Lower lobe of right lung (tissue), 2 donors: ENCODE measurements around the gene OR14A16. TPM values are rescaled to one million over a fixed set of nuclear protein-coding genes. Genes with fewer than 3 reads are reported as not detected.

Experiments used
- ATAC-seq, 2 donors: fragments of 200-7000 bp; cut with Tn5 transposase; one replicate each; pipeline ENCODE4 v1.9.1; 2020 to 2022; ENCODE audit warnings: mild to moderate bottlenecking in 2 of 2, moderate library complexity in 2 of 2
- DNase-seq: peaks from one replicate; pipeline ENCODE4 v3.0.0-alpha.2; 2020
- H3K27ac ChIP-seq: fragments of 200-600 bp; one replicate; pipeline ENCODE4 v1.8.0; 2022
- H3K27me3 ChIP-seq: fragments of 200-600 bp; one replicate; pipeline ENCODE4 v1.8.0; 2022; ENCODE audit warnings: low read depth
- H3K36me3 ChIP-seq: fragments of 200-600 bp; one replicate; pipeline ENCODE4 v1.8.0; 2022; ENCODE audit warnings: mild to moderate bottlenecking
- H3K4me1 ChIP-seq: fragments of 200-600 bp; one replicate; pipeline ENCODE4 v1.8.0; 2022
- H3K4me3 ChIP-seq: fragments of 200-600 bp; one replicate; pipeline ENCODE4 v1.8.0; 2022; ENCODE audit warnings: mild to moderate bottlenecking
- H3K9me3 ChIP-seq: fragments of 200-600 bp; one replicate; pipeline ENCODE4 v1.8.0; 2022
- intact Hi-C: fragments of 100-400 bp; cut with DNase I; formaldehyde crosslinking; loops from one replicate; pipeline ENCODE4 v1.11.0; 2022
- long read RNA-seq: library from polyadenylated mRNA; unstranded; transcript quantifications from one replicate; pipeline ENCODE4 v2.0.0, GENCODE V29; 2021
- total RNA-seq: library from RNA; stranded (reverse); fragmentation: NEBNext Ultra II Directional; extraction: Animal tissue kit (Norgen Biotek cat#: 25700); gene quantifications from one replicate; pipeline ENCODE4 v1.2.1, GENCODE V29; 2021
- TF ChIP-seq, protein P1 (sequence below): fragments of 200-600 bp; IDR thresholded peaks from one replicate; pipeline ENCODE4 v1.8.0; 2022; ENCODE audit warnings: antibody characterized with exemption, mild to moderate bottlenecking
- donor health status: DM: no; HTN: yes; CAD: no; lungs with severe emphysema.

OR14A16 gene, protein sequence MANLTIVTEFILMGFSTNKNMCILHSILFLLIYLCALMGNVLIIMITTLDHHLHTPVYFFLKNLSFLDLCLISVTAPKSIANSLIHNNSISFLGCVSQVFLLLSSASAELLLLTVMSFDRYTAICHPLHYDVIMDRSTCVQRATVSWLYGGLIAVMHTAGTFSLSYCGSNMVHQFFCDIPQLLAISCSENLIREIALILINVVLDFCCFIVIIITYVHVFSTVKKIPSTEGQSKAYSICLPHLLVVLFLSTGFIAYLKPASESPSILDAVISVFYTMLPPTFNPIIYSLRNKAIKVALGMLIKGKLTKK
- total RNA-seq = not detected
- long read RNA-seq = 0 reads

DNA sequence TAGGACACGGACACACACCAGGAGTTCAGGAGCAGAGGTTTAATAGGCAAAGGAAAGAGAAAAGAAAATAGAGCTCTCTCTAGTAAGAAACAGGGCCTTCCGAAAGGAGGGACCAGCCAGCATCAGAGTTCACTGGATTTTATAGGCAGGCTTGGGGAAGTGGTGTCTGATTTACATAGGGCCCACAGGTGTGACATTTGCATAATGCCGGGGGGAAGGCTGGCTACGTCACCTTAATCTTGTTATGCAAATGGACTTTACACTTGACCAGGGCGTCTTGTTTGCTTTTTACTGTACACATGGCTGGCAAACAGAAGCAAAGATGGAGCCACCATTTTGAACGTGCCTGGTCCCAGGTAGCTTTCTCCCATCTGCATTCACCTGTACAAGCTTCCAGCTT is at the start of gene OR14A16:
OR14A16 (minus strand) TSS at position 97 of the 400 bp plus-strand sequence. CDS start 8,390 bp downstream, outside the sequence.
- intact Hi-C loops = no loop called here
- Histone ChIP-seq H3K27me3 (no peaks in the 10 kb centered on the region), H3K9me3 (no peaks in the 10 kb centered on the region), H3K36me3 (no peaks in the 10 kb centered on the region), H3K27ac (no peak within 1 kb of the TSS), H3K4me3 (no peak within 1 kb of the TSS), H3K4me1 (no peaks in the 10 kb centered on the region)
- TF ChIP-seq, protein P1, sequence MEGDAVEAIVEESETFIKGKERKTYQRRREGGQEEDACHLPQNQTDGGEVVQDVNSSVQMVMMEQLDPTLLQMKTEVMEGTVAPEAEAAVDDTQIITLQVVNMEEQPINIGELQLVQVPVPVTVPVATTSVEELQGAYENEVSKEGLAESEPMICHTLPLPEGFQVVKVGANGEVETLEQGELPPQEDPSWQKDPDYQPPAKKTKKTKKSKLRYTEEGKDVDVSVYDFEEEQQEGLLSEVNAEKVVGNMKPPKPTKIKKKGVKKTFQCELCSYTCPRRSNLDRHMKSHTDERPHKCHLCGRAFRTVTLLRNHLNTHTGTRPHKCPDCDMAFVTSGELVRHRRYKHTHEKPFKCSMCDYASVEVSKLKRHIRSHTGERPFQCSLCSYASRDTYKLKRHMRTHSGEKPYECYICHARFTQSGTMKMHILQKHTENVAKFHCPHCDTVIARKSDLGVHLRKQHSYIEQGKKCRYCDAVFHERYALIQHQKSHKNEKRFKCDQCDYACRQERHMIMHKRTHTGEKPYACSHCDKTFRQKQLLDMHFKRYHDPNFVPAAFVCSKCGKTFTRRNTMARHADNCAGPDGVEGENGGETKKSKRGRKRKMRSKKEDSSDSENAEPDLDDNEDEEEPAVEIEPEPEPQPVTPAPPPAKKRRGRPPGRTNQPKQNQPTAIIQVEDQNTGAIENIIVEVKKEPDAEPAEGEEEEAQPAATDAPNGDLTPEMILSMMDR = no peak
- ATAC-seq = no peak
- DNase-seq = no peak

DNA sequence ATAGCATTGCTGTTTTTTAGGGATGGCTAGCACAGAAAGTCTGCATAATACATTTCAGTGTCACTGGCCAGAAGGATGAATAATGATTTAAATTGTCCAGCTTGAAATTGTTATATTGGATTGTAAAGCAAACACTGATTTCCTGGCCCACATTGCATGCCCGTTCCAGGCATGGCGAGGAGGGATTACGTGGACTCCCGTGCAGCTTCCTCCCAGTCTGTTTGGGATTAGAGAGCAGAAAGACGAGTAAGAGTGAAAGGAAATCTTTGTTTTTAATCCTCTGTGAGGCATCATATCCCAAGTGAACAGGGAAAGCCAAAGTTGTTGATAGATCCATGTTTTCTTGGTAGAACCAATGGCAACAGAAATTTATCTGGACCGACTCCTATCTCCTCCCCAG is 41.5 kb upstream of the OR14A16 start:
- H3K27me3 ChIP-seq = no peaks in the 10 kb centered on the region
- H3K4me1 ChIP-seq = no peaks in the 10 kb centered on the region
- DNase-seq (no peak), ATAC-seq (no peak)
- intact Hi-C loops = no loop called here
- TF ChIP-seq, protein P1 = no peak
- H3K36me3 ChIP-seq = no peaks in the 10 kb centered on the region
- no peak overlapping the region for H3K4me3 ChIP-seq
- H3K27ac ChIP-seq = no peak overlapping the region
- no peaks in the 10 kb centered on the region for H3K9me3 ChIP-seq

DNA sequence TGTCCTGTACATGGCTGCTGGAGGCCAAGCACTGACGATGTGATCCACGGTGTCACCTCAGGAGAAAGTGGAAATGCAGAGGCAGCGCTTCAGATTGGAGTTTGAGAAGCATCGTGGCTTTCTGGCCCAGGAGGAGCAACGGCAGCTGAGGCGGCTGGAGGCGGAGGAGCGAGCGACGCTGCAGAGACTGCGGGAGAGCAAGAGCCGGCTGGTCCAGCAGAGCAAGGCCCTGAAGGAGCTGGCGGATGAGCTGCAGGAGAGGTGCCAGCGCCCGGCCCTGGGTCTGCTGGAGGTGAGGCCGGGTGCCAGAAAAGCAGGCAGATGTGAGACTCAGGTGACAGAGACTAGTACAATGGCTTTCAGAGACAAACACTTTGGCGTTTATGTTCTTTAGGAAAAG is 40.7 kb upstream of the OR14A16 start:
- intact Hi-C loops = no loop called here
- Histone ChIP-seq H3K27ac (no peak overlapping the region), H3K4me1 (no peaks in the 10 kb centered on the region), H3K36me3 (no peaks in the 10 kb centered on the region), H3K9me3 (no peaks in the 10 kb centered on the region), H3K27me3 (no peaks in the 10 kb centered on the region), H3K4me3 (no peak overlapping the region)
- DNase-seq (no peak), ATAC-seq (no peak)
- TF ChIP-seq, protein P1 = no peak

DNA sequence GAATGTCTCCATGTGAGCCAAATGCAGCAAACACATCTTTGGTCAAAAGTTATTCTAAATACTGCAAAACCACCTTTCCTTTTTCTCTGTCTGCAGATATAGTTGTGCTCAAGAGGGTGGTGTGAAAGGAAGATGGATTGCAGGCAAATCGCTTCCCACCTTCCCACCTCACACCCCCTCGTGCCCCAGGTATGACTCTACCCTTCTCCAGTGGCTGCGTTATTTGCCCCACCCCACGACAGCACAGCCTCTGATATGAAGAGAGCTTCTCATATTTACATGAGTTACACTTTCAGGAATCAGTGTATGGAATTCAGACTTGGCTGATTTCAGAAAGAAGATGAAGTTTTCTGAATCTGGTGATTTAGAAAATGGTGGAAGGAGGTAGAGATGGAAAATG is 38.8 kb upstream of the OR14A16 start:
- H3K4me1 ChIP-seq = no peaks in the 10 kb centered on the region
- H3K9me3 ChIP-seq = no peaks in the 10 kb centered on the region
- H3K36me3 ChIP-seq = no peaks in the 10 kb centered on the region
- TF ChIP-seq, protein P1 = no peak
- no peak overlapping the region for H3K27ac ChIP-seq
- DNase-seq (no peak), ATAC-seq (no peak)
- H3K4me3 ChIP-seq = no peak overlapping the region
- intact Hi-C loops = no loop called here
- H3K27me3 ChIP-seq = peaks cover 3% of the 10 kb centered on the region

DNA sequence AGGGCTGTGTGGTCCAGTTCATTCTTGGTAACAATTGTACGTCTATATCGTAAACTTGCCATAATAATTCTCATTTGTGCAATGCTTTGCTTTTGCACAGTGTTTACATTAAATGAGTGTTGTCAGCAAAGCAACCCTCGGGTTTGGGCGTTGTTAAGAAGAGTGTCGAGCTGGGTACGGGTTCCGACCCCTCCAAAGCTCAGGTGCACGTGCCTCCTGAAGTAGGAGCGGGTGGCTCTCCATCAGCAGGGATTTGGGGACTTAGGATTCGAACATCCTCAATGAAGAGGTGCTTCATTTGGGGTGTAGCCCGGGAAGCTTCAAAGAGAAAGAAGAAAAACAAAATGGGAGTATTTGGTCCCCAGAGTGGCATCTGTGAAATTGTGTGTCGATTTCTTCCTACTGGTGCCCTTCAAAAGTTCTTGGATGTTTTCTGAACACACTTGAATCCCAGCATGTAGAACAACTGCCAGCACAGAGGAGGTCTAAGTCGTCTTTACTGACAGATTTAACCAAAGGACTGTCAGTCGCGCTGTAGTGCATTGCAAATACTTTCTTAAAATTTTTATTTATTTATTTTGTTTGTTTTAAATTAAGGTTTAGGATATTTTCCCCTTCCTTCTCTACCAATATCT is 34.2 kb upstream of the OR14A16 start:
- H3K4me1 ChIP-seq = no peaks in the 10 kb centered on the region
- DNase-seq (no peak), ATAC-seq (no peak)
- peak overlapping the region; percentile 53 for H3K4me3 ChIP-seq
- H3K9me3 ChIP-seq = no peaks in the 10 kb centered on the region
- intact Hi-C loops = no loop called here
- TF ChIP-seq, protein P1 = no peak
- no peaks in the 10 kb centered on the region for H3K36me3 ChIP-seq
- peaks cover 17% of the 10 kb centered on the region for H3K27me3 ChIP-seq
- H3K27ac ChIP-seq = no peak overlapping the region
